NCI-H2081 treated with DMSO at 0.1 percent for 48 hours (cell line): ENCODE data around the gene CACNB3.
"Not testable (repeated sequence)": the region's sequence is repeated elsewhere in the genome, so short reads cannot be mapped to it uniquely, and the experiment has no call there.

Source experiments
- DNase-seq: peaks from one replicate; lab custom pipeline; 2025; lab: John Stamatoyannopoulos, UW

Gene CACNB3

DNA sequence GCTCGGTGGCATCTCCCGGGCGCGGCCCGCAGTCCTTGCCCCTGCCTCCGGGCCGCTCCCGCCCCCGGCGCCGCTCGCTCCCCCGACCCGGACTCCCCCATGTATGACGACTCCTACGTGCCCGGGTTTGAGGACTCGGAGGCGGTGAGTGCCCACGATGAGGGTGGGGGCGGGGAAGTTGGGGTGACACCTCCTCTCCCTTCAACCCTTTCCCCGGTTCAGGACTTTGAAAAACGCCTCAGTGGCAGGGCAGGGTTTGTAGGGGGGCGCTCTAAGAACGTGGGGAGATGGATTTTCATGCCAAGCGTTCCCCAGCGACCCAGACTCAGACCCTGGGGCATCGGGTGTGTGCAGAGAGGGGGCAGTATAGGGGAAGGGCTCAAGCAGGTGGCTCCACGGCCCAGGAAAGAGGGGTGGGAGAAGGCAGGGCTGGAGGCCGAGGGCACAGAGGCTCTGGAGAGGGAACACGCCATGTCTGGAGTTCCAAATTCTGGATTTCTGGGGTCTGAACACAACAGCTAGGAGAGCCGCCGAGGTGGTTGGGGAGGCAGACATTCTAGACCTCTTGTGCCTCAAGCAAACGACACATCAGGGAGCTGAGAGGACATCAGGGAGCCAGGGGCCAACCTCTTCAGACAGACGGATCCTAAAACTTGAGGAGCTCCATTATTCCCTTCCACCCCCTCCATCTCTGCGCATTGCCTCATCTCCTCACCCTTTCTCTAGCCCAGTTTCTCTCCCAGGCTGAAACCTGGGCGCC is 715 bp downstream of the CACNB3 start:
- DNase-seq: no peak

DNA sequence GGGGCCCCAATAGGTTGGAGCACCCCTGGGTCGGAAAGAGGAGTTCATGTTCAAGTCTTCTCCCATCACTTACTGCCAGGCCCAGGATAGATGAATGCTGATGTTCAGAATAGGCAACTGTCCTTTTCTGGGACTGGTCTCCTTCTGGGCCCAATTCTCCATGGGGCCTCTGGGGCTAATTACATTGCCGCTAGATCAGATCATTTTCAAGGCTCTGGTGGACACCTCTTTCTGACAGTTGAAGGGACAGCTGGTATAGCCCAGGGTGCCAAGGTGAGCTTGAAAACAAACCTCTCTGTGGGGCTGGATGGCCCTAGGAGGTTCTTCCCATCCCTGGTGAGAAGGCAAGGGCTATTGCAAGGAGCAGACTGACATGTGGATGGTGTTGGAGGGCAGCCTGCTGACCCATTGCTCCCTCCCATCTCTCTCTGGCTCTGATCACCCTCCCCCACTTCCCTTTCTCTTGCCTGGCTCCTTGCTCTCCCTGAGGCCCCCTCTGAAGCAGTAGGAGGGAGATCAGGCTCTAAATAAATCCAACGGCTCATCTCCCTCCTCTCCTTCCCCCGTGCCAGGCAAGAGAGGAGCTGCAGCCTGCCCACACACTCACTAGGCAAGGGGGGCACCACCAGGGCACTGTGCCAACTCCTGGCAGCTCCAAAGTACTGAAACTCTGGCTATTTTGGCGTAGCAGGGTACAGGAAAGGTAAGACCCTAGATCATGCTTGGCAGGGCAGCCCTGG is 1.9 kb downstream of the CACNB3 start:
- no peak for DNase-seq

DNA sequence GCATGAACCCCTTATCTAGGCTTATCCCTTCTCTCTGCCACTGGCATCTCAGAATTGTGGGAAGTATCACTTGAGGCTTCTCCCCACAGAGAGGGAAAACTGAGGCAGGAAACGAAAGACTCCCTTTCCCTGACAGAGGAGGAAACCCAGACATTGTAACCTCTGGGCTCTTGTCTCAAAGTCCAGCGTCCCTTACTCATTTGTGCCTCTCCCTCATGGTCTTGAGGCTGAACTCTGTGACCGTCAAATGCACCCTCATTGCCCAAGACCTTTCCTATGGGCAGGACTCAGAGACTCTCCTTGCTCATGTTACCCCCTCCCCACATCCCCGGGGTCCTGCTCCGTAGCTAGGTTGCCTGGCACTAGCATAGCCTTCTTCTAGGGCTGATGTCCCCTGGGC is 3.8 kb downstream of the CACNB3 start:
- no peak for DNase-seq

DNA sequence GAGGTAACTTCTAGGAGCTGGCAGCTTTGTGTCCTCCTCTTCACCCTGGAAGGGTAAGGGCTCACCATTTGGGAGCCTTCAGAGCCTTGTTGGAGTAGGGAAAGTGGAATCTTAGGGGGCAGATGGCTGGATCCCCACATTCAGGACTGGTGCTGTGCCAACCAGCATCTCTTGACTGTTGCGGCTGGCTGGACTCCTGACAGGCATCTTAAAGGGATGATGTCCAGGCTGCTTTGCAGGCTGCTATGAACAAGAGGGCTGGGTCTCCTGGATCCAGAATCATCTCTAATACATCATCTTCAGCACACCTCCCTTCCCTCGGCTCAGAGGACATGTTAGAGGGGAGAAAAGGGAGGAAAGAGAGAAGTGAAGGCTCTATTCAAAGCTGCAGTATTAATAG is 4.4 kb downstream of the CACNB3 start:
- DNase-seq: no peak

DNA sequence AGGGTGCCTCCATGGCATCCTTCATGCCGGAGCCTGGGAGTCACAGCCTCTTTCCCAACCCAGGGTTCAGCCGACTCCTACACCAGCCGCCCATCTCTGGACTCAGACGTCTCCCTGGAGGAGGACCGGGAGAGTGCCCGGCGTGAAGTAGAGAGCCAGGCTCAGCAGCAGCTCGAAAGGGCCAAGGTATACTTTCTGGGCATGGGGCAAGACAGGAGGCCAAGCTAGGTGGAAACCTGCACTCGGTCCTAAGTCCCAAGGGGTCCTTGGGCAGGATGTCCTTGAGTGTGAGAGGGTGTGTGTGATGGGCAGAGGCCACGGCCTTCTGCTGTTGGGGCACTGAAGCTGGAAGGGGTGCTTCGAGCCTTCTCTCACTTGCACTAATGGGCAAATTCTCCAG is 5.0 kb downstream of the CACNB3 start:
- no peak for DNase-seq

DNA sequence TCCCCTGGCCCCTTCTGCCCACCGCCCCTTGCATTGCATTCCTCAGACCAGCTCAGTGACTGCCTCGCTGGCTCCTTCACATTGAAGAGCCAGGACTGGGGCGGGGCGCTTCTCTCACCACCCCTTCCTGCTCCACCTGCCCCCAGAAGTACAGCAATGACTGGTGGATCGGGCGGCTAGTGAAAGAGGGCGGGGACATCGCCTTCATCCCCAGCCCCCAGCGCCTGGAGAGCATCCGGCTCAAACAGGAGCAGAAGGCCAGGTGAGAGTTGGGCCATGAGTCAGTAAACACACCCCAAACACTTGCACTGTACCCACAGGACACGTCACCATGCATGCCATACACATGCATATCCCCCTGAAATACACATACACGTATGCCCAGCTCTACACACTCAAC is 5.8 kb downstream of the CACNB3 start:
- no peak for DNase-seq

DNA sequence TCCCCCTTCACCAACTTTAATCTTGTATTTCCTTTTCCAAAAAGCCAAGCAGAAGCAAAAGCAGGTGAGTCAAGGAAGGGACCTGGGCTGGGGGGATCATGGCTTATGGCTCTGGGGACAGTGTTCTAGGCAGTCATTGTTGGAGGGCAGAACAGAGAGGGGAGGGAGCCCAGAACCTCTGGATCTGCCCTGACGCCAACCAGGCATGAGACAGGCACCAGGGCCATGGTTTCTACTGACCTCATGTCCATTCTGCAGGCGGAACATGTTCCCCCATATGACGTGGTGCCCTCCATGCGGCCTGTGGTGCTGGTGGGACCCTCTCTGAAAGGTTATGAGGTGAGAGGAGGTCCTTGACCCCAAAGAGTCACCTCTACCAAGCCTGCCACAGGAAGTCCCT is 6.6 kb downstream of the CACNB3 start:
- DNase-seq: no peak

DNA sequence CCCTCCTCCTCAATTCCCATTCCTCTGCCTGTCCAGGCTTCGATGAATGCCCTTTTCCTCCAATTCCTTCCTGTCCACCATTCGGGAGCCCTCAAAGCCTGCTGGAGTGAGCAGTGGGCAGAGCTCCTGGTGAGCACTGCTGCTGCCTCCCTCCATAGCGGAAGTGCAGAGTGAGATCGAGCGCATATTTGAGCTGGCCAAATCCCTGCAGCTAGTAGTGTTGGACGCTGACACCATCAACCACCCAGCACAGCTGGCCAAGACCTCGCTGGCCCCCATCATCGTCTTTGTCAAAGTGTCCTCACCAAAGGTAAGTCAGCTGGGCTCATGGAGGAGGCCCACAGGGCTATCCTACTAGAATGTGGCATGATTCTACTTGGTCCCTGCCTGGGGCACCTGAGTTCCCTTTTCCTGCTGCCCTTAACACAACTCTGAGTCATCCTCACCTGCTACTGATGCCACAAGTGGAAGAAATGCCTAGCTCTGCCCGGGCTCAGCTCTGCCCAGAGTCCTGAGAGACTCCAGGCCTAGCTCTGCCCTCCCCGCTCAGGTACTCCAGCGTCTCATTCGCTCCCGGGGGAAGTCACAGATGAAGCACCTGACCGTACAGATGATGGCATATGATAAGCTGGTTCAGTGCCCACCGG is 8.0 kb downstream of the CACNB3 start:
- DNase-seq: no peak

DNA sequence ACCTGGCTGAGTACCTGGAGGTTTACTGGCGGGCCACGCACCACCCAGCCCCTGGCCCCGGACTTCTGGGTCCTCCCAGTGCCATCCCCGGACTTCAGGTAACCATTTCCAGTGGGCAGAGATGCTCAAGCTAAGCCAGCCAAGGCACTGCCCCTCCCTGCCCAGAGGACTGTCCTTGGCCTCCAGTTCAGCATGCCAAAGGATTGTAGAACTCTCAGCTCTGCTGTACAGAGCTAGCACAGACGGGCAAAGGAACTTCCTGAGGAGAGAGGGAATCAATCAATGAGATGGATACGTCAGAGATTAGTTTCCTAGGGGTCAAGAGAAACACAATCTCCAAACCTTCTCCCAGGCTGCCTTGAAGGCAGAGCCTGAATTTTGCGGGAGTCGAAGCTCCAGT is 8.7 kb downstream of the CACNB3 start:
- DNase-seq: no peak

DNA sequence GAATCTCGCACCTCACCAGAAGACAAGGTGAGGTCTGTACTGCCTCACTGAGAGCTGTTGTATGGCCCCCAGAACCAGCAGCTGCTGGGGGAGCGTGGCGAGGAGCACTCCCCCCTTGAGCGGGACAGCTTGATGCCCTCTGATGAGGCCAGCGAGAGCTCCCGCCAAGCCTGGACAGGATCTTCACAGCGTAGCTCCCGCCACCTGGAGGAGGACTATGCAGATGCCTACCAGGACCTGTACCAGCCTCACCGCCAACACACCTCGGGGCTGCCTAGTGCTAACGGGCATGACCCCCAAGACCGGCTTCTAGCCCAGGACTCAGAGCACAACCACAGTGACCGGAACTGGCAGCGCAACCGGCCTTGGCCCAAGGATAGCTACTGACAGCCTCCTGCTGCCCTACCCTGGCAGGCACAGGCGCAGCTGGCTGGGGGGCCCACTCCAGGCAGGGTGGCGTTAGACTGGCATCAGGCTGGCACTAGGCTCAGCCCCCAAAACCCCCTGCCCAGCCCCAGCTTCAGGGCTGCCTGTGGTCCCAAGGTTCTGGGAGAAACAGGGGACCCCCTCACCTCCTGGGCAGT is 9.3 kb downstream of the CACNB3 start:
- no peak for DNase-seq

DNA sequence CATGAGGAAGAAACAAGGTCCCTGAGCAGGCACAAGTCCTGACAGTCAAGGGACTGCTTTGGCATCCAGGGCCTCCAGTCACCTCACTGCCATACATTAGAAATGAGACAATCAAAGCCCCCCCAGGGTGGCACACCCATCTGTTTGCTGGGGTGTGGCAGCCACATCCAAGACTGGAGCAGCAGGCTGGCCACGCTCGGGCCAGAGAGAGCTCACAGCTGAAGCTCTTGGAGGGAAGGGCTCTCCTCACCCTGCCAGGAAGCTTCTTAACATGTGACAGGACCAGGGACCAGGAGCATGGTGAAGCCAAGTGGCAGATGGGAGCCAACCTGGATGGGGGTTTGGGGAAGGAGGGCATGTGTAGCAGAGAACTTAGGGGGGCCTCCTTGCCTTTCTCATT is 10.0 kb downstream of the CACNB3 start:
- no peak for DNase-seq

DNA sequence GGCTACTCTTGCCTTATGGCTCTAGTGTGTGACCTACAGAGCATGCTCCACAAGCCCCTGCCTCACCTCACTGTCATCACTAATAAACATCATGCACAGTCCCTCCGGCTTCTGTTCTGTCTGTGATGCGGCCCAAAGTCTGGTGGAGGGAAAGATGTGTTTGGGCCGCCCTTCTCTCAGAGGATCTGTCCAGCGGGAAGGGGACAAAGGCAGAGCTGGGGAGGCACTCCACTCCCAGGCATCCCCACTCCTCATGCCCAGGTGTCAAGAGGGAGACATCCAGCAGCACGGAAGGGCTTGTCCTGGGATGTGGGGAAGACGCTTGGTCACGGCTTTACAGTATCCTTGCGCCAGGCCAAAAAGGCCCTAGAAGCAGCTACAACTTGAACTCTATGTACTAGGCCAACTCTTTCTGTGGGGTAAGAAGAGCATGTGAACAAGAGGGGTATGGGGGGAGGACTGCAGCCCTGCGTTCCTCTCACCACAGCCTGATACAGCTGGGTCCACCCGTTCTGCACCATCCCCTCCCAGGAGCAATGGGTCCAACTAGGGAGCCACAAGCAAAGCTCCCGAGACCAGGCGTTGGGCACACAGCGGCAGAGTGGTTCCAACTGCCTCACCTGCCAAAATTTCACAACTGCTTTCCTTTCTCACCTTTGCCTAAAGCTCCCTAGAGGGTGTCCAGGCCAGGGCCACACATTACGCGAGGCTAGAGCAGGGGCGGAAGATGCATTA is 10.7 kb downstream of the CACNB3 start:
- no peak for DNase-seq

DNA sequence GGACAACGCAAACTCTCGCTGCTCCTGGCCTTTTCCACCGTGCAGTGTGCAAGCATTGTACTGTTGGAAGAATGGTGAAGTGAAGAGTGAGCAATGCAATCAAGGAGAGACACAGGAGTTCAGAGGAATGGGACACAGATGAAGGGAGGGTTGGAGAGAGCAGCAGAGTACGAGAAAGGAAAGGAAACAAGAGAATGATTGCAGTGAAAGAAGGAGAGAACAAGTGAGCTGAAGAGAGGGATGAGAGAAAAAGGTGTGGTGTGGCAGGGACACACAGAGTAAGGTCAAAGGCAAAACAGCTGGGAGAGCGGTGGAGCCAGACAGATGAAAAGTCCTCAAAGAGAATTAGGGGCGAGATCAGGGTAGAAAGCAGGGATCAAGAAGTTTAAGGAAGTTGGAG is 13.0 kb downstream of the CACNB3 start:
- no peak for DNase-seq

DNA sequence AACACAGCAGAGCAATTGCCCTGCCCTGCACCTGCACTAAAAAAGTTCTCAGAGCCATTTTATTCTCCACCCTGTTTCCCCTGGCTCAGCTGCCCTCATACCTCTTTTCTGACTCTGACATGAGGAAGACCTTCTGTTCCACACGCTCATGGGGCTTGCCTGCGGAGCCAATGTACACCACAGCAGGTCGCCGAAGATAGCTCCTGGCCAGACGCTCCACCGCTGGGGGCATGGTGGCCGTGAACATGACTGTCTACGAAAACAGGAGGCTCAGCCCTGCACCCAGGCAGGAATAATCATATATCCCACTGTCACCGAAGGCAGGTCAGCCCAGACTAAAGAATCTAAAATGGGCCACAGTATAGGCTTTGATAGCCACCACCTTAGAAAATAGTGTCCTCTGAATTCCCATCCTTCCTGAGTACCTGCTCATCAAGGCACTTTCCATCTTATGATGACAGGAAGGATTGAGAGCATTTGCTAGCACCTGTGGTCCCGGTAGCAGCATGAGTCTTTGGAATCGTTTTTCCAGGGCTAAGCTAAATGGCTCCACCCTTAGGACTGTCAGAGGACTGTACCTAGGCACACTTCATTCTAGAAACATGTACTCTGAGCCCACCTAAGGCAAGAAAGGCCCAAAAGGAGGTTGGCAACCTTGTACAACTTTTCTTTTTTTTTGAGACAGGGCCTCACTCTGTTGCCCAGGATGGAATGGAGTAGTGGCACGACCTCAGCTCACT is 14.2 kb downstream of the CACNB3 start:
- DNase-seq: no peak

DNA sequence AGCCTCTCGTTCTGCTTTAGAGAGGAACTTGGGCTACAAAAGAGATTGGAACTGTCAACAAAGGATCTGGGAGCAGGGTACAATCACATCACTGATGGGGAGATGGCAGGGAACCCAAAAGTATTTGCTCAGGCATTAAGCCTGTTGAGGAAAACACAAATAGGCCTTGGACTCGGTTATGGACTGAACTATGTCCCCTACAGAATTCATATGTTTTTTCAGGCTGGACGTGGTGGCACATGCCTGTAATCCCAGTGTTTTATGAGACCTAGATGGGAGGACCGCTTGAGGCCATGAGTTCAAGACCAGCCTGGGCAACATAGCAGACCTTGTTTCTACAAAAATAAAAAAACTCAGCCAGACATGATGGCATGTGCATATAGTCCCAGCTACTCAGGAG is 19.8 kb downstream of the CACNB3 start:
- no peak for DNase-seq

DNA sequence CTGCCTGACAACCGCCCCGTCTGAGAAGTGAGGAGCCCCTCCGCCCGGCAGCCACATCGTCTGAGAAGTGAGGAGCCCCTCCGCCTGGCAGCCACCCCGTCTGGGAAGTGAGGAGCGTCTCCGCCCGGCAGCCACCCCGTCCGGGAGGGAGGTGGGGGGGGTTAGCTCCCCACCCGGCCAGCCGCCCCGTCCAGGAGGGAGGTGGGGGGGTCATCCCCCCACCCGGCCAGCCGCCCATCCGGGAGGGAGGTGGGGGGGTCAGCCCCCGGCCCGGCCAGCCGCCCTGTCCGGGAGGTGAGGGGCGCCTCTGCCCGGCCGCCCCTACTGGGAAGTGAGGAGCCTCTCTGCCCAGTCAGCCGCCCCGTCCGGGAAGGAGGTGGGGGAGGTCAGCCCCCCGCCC is 23.7 kb downstream of the CACNB3 start:
- DNase-seq: not testable (repeated sequence)

DNA sequence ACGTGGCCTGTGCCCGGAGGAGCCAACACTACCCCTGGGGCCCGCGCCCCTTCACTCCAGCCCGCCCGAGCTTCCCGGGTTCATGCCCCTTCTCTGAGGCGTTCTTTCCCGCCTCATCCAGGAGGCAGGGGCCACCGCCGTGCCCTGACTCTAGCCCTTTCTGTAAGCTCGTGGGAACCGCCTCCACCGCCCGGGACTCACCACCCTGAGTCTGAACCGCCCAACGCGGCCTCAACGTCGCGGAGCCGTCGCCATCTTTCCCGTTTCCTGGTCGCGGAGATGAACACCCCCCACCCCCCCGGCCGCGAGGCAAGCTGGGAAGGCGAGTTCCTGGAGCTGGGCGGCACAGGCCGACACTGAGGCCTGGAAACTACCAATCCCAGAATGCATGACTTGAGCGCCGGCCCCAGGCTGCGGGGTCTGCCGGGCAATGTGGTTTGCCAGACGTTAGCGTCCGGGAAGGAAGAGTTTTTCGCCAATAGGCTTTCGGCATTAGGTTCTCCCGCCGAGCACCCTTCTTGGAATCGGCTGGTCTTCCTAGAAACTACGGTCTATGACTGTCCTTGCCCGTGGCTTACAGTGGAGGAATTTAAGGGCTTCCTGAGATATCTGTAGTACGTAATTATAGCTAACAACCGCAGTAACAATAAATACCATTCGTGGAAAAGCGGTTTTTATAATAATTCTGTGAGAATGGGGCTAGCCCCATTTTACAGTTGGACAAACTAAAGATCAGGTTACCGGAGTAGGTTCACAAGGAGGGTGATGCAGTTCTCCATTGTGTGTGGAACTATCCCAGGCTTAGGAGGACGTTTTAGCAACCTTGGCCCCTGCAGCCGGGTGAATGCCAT is 33.8 kb downstream of the CACNB3 start, which contains the start of gene DDX23:
Gene DDX23 (minus strand): TSS at position 281 of the 851 bp plus-strand sequence. CDS start 6,381 bp downstream, outside the sequence.
- peak; percentile 91 for DNase-seq

DNA sequence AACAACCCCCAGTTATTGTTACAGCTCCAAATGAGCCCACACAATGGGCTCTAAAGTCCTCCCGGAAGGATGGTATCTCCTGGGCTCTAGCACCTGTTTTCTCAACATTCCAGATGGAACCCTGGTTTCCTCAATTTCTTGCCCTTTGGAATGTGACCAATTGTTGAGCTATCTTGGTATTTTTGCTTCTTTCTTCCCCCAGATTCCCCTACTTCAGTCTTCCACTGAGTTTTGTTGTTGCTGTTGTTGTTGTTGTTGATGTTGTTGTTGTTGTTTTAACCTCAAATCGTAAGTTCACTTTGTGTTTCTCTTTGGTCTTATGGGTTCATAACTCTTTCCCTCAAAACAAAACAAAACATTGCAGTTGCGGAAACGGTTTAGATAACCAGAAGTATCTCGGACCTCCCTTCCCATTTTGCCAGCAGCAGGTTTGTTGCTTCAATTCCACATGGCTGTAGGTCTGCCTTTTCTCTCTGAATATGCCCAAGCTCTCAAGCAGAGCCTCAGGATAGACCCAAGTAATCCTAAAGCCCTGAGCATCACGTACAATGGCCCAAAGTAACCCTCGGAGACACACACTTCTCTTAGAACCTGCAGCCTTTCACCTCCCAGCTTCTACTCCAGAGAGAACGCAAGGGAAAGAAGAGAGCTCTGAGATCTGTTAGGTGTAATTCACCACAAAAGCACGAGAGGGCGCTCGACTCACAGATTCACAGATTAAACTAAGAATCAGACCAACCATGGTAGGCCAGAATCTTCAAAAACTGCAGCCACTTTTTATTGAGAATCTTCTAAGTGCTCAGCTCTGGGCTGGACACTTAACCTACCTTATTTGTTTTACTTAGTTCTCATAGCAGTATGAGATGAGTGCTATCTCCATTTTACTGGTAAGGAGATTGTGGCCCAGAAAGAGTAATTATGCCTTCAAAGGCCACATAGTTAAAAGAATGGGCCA is 34.7 kb downstream of the CACNB3 start:
- peak; percentile 39 for DNase-seq

DNA sequence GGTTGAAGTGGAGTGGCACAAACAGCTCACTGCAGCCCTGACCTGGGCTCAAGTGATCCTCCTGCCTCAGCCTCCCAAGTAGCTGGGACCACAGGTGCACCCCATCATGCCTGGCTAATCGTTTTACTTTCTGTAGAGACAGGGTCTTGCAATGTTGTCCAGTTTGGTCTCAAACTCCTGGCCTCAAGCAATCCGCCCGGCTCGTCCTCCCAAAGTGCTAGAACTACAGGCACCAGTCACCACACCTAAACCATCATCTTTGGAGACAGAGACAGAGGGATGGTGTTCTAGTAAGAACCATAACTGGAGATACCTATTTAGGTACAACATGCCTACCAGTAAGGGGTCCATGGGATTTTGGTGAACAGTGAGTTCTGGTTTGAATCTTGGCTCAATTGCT is 36.2 kb downstream of the CACNB3 start:
- DNase-seq: no peak
